Suppressor macrophage (primary cell): ENCODE measurements around the gene SRGAP1.
"Not testable (repeated sequence)": the region's sequence is repeated elsewhere in the genome, so short reads cannot be mapped to it uniquely, and the experiment has no call there.

Source experiments
- DNase-seq, 4 experiments: peaks; one replicate each; pipeline ENCODE4 v3.0.0-alpha.2; 2020 to 2022

SRGAP1 gene

DNA sequence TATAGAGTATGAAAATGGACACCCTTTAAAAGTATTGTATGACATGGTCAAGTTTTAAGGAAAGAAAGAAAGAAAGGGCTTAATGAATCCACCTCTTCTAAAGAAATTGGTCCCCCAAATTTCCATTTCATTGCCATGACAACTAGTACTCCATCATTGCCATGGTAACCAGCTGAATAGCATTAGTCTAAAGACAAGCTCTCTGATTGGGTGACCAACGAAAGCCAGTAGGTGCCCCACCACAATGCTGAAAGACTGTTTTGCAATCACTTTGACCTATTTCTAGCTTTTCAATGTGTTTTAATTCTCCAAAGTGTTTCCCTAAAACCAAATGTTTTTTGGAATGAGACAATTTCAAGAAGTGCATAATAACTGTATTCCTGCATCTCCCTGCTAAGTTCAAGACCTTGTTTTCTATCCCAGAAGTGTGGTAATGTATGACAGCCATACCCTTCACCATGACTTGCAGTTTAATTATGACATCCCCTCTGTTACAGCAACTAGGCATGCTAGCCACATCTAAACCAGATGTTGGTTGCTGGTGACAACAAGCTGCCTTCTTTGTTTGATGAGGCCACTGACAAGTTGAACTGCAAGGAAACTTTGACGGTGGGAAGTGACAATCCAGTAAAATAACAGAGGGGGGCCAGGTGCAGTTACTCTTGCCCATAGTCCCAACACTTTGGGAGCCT lies 330.9 kb downstream of the SRGAP1 start:
- DNase-seq = peak in 3 of 4 experiments; percentile 12 to 54 (median 22)

DNA sequence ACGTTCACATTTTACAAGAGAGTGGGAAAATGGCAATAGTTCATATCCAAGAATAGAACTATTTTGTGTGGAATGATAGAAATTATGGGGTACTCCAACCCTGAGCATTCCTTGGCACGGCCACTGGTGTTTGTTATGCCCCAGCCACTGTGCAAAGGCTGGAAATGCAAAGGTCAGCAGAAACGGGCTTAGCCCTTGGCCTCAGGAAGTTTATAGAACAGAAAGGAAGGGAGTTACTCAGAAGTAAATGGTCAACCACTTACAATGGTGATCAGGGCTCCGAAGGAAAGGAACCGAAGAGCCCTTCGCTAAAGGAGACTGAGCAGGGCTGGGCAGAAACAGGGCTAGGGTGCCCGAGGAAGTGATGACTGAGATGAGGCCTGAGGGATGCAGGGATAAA lies 332.5 kb downstream of the SRGAP1 start:
- DNase-seq = no peak

DNA sequence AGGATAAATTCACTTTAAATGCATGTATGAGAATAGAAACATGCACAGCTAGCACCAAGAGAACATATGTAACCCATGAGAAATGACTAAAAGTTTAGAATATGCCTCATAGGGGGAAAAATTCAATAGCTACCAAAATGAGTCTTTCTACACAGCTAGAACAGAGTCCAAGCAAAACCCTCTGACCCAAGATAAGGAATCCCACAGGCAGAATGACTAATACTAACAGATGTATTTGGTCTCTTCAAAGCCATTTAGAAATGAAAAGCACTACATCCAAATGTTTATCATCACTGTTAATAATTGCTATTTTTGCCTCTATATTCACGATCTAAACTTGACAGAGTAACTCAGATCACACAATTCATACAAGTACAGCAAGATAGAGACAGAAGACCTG lies 333.6 kb downstream of the SRGAP1 start:
- DNase-seq = no peak

DNA sequence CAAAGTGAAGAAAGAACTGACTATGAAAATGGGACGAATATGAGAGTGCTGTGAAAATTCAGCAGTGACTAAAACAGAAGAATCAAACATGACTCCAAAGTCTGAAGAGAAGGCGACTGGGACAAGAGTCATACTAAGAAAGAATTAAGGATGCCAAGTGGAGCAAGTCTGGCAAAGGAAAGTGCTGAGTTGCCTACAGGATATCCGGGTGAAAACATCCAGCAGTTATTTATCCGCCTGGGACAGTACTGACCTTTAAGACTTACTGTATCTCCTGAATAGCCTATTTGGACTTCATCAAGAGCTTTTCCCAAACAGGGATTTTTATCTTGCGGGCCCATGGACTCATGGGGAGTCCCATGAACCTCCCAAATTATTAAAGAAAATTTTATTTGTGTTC lies 336.5 kb downstream of the SRGAP1 start:
- peak in 1 of 4 experiments; percentile 20 for DNase-seq

DNA sequence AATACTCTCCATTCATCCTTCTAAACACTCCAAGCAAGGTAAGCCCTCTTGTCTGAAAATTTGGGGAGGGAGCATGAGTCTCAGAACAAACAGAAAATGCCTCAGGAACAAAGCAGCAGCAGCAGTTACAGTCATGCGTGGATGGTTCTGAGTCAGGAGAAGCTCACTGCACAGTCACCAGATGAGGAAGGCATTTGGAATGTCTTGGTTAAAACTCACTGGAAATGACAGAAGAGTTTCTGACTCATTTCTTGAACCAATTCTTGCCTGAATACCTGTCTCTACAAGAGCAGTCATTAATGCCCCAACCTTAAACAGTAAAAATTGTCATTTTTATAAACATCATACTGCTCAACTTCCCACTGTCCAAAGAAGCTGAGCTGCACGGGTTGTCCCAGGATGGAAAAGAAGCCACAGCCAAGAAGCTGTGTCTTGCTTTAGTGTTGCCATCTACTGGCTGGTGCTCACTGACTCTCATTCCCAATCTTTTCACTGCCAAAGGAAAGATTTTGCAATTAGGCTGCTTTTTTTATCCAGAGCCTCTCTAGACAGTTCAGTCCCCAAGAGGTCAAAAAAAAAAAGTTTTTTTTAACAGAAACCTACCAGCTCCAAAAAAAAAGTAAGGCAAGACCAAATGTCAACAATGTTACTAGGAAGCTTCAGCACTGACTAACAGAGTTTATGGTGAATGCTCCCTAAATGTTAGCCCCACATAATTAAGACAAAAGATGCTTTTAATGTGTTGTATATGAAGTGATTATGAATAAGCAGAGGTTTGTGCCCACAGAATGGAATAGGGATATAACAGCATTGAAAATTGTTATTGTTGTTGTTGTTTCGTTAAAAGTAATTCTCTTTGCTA lies 337.2 kb downstream of the SRGAP1 start:
- peak; percentile 51 to 76 (median 67) for DNase-seq

DNA sequence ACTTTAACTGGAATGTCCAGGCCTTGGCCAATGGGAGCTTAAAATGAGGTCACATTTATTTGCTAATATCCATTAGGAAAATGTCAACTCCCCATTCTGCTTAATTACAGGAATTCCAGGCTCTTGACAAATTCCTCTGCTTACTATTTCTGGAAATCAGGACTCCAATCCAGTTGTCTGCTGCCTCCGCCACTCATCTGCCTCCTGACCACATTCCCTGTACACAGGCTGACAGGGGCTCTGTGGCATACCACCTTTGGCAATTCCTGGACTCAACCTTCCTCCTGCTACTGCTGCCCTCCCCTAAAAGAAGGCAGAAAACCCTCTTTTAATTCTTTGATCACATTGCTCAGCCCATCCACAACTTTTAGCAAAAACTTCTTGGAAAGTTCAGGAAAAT lies 339.7 kb downstream of the SRGAP1 start:
- no peak for DNase-seq

DNA sequence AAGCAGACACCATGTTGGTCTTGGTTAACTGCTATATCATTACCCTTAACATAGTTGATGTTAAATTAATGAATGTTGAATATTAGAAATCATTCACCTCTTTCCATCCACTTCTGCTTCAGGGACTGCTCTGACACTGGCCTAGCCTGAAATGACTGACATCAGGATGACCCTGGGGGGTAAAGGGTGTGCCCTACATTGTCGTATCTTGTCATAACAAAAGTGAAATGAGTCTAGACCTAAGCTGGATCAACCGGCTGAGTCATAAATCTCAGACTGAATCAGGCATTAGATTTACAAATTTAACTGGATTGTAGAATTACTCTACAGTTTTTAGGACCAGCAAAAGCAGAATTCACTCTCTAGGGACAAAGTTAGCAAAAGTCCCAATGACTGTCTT lies 342.3 kb downstream of the SRGAP1 start:
- peak in 2 of 4 experiments; percentile 32 to 48 for DNase-seq

DNA sequence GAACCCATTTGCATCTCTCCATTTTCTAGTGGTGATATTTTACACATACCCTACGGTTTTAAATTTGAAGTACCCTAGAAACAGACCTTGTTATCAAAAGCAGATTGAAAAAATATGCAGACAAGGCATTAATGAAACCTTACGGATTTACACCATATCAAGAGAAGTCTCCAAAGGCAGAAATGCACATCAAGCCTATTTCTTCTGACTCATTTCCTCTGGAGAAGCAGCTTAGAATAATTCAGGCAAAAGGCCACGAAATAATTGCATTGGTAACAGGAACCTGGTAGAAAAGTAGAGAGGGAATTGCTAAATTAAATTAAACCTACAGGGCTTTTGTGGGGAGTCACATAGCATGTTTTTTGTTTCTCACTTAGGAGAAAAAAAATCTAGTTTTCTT lies 342.9 kb downstream of the SRGAP1 start:
- DNase-seq = peak; percentile 49 to 87 (median 76)

DNA sequence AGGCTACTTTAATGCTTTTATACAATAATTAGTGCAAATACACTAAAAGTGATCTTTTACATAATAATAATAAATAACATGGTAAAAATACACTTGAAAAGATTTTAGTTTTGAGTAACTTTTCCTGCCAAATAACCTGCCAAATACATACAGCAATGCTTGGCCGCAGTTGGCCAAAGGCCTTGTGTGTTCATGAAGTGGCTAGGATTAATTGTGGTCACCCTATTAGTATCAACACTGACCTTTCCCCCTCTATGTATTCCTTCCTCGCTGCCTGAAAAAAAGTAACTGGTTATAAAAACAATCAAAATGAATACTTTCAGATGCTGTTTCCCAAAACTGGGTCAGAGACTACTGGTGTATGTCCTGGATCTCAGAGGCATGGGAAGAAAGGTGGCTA lies 343.3 kb downstream of the SRGAP1 start:
- DNase-seq = no peak

DNA sequence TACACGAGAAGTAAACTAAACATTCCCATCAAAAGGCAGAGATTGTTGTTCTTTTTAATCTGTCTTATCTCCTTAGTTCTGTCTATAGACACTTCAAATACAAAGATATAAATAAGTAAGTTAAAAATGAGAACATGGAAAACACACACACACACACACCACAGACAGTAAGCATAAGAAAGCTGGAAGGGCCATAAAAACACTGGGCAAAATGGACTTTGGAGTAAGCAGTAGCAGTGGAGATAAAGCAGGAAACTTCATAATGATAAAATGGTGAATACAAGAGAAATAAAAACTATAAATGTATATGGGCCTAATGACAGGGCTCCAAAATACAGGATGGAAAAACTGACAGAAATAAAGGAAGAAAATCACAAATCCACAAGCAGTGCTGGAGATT lies 345.0 kb downstream of the SRGAP1 start:
- no peak for DNase-seq

DNA sequence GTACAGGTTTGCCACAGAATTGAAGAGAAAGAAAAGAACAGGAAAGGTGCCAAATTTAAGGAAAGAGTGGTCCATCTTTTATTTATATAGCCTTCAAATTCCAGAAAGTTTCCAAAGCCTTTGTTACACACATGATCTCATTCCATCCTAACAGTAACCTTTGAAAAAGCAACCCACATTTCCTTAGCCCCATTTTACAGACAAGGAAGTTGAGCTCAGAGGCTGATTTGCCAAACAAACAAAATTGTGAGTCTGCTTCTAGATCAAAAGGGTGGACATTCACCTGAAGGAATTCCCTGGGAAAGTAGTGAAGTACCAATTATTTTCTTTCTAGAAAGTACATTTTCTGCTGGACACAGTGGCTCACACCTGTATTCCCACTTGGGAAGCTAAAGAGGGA lies 345.6 kb downstream of the SRGAP1 start:
- DNase-seq = peak in 1 of 4 experiments; percentile 17

DNA sequence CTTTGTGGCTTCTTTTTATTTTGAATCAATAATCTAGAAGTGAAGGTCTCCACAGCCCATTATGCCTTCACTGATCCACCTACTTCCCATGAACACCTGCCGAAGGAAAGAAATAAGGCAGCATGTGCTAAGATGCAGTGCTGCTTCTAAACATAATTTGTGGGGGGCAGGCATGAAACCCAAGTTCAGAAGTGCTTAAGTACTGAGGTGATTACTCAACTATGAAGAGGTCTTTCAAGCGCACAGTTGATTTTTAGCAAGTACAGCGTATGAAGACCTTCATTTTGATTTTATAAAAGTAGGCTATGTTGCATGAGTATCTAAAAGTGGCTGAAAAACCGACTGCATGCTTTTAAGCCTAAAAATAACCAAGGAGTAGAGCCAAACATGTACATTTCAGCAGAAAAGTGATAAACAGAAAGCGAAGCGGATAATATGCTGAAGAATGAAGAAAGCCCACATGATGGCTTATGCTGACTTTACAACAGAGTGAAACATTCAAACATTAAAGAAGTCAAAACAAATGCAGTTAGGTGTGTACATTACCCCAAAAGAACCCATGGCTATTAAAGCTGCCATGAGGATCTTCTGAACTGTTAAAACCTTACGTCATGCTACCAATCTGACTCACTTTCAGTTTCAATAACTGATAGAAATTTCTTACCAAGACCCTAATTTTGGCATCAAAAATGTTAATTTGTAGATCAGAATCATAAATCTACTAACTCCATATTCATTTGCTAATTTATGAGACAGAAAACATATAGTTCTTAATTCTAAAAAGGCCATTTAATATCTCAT lies 348.3 kb downstream of the SRGAP1 start:
- no peak for DNase-seq

DNA sequence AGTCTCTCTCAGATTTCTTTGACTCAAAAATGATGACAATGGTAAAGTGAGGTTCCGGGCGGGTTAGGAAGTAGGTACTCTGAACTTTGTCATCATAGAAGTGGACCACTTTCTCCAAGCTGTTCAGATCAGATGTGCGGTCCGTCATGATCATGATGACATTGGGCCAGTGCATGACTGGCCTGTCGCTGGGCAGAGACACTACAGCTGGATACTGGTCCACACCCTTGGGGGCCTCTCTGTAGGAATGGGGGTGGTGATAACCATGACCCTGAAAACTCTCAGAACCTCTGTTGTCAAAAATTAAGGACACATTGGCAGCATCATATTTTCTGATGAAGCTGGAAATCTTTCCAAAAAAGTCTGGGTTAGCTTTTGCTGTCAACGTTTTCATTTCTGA lies 349.4 kb downstream of the SRGAP1 start:
- DNase-seq = no peak

DNA sequence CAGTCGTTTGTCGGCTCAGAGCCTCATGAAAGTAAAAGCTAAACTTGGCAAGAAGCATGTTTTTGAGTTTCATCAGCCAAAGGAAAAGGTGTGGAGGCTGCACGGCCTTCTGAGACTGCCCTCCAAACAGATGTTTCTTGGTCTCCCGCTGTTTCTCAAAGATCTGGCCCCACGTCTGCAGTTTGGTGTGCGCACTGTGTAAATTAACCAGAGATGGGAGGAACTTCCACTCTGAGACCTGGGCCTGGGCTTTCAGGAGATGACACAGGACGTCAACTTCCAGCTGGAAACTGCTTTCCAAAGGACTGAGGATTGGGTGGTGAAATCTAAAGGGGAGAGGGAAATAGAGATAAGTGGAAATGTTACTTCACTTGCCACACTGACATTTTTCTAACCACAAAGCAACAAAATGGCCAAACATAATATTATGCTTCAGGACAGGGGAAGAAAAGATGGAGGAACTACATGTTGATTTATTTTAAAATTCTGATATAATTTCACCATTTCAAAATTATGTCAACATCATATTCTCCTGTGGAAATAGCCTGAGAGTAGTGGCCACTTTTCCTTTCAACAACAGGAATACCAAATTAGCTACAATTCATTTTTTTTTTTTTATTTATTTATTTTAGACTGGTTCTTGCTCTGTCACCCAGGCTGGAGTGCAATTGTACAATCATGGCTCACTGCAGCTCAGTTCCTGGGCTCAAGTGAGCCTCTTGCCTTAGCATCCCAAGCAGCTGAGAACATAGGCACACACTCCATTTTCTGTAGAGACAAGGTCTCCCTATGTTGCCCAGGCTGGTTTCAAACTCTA lies 350.0 kb downstream of the SRGAP1 start:
- no peak for DNase-seq

DNA sequence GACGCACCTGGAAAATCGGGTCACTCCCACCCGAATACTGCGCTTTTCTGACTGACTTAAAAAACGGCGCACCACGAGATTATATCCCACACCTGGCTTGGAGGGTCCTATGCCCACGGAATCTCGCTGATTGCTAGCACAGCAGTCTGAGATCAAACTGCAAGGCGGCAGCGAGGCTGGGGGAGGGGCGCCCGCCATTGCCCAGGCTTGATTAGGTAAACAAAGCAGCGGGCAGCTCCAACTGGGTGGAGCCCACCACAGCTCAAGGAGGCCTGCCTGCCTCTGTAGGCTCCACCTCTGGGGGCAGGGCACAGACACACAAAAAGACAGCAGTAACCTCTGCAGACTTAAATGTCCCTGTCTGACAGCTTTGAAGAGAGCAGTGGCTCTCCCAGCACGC lies 351.3 kb downstream of the SRGAP1 start:
- not testable (repeated sequence) for DNase-seq

DNA sequence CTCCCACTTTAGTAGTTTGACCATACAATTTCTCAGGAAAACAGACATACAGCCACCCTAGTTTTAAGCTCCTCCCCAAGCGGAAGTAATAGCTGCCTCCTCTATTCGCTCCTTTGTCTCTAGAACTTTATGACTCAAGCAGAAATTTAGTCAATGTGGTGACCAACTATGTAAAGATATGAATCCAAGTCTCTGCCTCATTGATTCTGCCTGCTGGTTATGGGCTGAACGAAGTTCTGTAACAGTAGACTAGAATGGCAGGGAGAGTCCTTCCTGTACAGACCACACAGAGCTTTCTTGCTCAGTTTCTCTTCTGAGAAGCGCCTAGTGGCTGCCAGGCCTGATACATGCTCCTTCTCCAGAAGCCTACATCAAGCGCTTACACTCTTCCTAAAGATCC lies 358.5 kb downstream of the SRGAP1 start:
- DNase-seq = no peak

DNA sequence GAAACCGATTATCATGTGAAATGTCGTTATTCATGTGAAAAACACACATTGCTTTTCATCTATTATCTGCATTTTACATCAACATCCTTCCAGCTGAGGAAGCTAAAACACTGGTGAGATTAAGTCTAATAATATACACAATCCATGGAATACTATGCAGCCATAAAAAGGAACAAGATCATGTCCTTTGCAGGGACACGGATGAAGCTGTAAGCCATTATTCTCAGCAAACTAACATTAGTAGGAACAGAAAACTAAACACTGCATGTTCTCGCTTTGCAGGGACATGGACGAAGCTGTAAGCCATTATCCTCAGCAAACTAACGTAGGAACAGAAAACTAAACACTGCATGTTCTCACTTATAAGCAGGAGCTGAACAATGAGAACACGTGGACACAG lies 359.3 kb downstream of the SRGAP1 start:
- DNase-seq = no peak

DNA sequence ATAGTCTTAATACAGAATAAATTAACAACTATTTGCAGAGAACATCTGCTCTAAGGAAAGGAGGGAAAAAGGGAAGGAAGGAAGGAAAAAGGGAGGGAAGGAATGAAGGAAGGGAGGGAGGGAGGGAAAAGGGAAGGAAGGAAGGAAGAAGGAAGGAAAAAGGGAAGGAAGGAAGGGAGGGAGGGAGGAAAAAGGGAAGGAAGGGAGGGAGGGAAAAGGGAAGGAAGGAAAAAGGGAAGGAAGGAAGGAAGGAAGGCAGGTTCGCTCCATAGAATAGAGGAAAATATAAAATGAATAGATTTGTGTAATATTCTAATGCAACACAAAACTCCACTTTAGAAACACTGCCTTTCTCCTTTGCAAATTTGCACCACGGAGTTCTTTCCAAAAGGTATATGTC lies 361.0 kb downstream of the SRGAP1 start:
- DNase-seq = no peak

DNA sequence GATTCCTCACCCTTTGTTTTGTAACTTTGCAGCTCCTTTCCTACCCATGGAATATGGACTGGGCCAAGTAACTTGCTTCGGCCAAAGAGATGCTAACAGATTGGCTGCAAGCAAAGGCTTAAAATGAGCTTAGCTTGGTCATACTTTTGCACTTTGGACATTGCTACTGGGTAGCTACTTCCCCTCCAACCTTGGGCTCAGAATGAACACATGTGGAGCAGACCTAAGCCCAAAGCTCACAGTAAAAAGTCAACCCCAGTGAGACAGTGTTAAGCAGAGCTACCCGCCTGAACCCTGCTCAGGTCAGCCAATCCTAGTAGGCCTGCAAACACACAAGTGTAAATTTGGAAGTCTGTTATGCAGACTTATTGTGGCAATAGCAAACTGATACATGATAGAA lies 363.0 kb downstream of the SRGAP1 start:
- no peak for DNase-seq
